ENCODE results near the gene CYP2U1.
"Not testable (repeated sequence)": the region's sequence is repeated elsewhere in the genome, so short reads cannot be mapped to it uniquely, and the experiment has no call there.

Gene CYP2U1

DNA sequence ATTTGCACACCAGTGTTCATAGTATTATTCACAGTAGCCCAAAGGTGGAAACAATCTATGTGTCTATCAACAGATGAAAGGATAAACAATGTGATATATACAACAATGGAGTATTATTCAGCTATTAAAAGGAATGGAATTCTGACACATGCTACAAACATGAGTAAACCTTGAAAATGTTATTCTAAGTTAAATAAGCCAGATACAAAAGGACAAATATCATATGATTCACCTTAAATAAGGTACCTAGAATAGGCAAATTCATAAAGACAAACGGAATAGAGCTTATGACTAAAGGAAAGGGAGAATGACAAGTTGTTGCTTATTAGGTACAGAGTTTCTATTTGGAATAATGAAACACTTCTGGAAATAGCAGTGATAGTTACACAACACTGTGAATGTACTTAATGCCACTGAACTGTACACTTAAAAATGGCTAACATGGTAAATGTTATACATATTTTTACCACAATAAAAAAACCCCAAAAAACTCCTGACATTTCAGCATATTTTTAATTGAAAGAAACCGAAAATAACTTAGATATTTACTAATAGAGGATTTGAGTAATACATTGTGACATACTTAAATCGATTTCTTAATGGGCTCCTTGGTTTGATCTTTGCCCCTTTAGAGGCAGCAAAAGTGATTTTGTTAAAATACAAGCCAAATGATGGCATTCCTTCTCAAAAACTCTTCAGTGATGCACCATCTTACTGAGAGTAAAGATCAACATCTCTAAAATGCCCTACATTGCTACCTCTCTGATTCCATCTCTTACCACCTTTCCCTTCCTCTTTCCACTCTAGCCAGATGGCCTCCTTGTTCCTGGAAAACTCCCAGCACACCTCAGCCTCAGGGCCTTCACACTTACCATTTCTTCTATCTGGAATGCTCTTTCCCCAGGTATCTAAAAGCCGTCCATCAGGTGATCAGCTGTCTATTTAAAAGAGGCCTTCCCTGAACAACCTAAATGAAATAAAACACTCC lies 8.6 kb upstream of the CYP2U1 start:
- no peak for DNase-seq

DNA sequence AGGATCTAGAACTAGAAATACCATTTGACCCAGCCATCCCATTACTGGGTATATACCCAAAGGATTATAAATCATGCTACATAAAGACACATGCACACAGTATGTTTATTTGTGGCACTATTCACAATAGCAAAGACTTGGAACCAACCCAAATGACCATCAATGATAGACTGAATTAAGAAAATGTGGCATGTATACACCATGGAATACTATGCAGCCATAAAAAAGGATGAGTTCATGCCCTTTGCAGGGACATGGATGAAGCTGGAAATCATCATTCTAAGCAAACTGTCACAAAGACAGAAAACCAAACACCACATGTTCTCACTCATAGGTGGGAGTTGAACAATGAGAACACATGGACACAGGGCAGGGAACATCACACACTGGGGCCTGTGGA lies 5.6 kb upstream of the CYP2U1 start:
- DNase-seq = not testable (repeated sequence)

DNA sequence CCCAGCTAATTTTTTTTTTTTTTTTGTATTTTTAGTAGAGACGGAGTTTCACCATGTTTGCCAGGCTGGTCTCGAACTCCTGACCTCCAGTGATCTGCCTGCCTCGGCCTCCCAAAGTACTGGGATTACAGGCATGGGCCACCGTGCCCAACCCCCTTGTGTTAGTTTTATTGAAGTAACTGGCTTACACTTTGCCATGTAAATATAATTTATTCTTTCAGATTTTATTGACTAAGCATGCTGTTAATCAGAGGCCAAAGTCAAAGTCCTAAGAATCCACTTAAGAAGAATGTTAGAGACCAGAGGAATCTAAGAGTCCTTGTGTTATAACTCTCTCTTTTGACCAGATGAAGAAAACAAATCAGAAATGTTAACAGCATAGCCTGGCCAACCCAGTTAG lies 4.5 kb upstream of the CYP2U1 start:
- not testable (repeated sequence) for DNase-seq

DNA sequence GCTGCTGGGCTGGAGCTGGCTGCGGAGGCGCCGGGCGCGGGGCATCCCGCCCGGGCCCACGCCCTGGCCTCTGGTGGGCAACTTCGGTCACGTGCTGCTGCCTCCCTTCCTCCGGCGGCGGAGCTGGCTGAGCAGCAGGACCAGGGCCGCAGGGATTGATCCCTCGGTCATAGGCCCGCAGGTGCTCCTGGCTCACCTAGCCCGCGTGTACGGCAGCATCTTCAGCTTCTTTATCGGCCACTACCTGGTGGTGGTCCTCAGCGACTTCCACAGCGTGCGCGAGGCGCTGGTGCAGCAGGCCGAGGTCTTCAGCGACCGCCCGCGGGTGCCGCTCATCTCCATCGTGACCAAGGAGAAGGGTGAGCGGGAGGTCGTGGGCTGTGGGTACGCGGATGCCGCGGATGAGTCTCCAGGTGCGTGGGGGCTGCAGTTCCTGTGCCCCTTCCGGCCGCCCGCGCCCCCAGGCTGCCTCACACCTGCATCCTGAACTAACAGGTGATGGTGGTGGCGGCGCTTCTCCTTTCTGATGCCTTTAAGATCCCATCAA lies 499 bp downstream of the CYP2U1 start:
- DNase-seq = no peak

DNA sequence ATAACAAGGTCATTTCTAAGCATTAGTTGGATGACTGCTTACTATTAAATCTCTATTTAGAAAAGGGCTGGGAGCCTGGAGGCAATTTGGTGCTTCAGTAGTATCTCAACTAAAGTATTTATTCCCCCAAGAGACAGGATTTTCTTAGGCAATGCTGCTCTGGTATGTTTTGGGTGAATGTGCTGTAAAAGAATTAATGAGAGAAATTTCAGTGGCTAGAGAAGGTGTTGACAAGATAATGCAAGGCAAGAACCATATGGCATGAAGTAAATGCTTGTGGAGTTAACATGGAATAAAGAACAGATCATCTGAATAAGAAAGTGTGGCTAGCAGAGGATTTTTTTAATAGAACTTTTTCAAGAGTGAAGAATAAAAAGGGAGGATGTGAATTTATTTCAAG lies 3.9 kb downstream of the CYP2U1 start:
- no peak for DNase-seq

DNA sequence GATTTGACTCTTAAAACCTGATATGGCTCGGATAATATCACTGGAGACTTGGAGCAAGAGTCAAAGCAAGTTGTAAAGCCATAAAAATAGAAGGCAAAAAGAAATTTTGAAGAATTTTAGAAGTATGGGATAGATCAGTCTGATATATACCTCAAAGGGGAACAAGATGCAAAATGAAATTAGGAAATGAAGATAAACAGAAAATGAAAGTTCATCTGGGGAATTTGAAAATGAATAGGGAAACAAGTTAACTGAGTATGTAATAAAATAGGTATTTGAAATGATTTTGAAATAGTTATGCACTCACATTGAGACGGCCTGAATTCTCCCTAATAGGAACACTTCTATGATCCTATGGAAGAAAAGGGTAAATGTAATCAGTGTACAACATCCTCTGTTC lies 5.7 kb downstream of the CYP2U1 start:
- no peak for DNase-seq

DNA sequence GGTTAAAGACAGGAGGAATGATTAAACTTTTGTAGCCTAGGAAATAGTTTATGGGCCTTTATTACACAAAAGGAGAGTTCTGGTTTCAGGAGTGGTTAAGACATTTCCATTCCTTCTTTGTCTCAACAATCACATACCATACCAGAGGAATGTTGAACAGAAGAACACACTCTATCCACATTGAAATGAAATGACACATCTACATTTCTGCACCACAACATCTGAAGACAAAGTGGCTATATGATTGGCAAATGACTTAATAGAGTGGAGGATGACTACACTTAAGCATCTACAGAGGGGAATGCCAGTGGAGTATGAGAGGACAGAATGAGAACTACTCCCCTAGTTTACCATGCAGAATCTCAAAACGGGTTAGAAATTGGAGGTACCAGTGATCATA lies 8.0 kb downstream of the CYP2U1 start:
- no peak for DNase-seq

DNA sequence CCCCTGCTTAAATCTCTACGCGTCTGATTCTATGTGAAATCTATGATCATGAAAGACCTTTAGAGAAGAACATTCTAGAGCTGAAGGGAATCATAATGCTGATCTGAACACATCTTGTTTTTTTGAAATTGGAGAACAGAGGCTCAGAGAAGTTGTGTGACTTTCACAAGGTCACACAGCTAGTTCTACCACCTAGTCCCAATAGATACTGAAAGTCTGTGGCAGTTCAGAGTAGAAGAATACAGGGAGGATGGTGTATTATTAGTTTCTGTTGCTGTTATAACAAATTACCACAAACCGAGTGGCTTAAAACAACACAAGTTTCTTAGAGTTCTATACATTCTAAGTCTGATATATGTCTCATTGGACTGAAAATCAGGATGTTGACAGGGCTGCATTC lies 14.5 kb downstream of the CYP2U1 start:
- DNase-seq = no peak

DNA sequence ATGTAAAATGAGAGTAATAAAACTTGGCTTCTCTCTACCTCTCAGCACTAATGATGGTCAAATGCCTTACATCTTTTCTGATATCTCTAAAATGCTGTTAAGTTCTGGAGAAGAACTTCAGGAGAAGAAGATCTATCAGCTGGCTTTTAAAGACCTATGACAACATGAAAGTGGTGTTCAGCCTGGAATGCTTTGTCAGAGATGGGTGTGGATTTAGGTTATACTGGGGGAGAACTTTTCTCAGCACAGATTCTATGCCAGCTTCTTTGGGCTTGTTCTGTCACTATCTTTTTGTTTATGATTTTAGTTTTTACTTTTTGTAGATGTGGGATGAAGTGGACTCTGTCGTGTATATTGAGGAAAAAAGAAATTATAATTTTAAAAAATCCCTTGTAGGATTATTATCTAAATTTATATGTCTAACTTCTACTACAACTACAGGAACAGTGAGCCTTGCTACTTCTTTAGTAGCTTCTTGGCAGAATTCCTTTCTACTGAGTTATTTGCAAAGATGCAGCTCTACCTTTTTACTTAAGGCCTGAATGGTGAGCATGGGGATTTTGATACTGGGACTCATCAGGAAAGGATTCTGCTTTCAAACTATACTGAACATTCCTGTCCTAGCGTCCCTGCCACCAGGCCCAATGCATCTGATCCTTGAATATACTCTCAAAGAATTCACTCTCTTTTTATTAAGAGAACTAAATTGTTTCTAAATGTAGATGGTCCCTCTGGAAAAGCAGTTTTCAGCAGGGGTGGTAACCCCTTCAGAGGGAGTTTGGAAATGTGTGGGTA lies 19.6 kb downstream of the CYP2U1 start:
- no peak for DNase-seq

DNA sequence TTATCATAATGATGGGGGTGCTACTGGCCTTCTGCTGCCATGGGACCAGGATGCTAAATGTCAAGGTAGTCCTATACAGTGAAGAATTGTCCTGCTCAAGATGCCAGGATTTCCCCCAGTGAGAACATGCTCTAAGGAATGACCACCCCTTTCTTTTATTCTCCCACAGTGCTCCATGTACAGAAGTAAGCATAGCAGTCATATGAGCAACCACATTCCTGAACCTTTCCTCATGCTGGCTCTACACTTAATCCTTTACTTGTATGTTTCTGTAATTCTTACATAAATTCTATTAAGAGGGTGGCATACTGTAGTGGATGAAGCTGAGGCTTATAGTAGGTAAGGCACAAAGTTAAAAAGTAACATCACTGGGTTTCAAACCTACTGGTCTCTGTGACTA lies 20.2 kb downstream of the CYP2U1 start:
- DNase-seq = no peak

DNA sequence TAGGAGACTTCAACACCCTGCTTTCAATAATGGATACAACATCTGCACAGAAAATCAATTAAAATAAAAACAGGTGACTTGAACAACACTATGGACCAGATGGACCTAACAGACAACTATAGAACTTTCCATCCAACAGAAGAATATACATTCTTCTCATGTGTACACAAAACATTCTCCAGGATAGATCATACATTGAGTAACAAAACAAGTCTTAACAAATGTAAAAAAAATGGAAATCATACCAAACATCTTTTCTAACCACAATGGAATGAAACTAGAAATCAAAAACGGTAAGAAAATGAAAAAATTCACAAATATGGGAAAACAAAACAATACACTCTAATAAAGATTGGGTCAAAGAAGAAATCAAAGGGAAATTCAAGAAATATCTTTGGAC lies 24.7 kb downstream of the CYP2U1 start:
- DNase-seq = no peak

DNA sequence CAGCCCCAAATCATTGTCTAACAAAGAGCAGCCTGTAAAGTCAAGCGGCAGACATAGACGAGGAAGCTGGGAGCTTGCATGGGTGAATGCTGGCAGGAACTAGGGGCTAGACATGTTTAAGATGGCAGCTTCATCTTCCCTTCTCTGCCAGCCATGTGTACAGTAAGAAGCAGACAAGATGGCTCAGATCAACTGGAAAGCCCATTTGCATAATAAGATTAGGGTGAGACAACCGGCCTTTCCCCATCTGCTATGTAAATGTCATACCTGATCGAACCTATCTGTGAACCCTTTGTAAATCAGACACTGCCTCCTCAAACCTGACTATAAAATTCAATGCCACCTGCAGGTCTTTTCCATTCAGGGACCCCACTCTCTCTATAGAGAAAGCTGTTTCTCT lies 35.6 kb downstream of the CYP2U1 start:
- DNase-seq = no peak

DNA sequence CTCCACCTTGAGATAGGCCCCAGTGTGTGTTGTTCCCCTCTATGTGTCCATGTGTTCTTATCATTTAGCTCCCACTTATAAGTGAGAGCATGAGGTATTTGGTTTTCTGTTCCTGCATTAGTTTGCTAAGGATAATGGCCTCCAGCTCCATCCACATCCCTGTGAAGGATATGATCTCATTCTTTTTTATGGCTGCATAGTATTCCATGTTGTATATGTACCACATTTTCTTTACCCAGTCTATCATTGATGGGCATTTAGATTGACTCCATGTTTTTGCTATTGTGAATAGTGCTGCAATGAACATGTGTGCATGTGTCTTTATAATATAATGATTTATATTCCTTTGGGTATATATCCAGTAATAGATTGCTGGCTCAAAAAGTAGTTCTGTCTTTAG lies 36.2 kb downstream of the CYP2U1 start:
- not testable (repeated sequence) for DNase-seq

DNA sequence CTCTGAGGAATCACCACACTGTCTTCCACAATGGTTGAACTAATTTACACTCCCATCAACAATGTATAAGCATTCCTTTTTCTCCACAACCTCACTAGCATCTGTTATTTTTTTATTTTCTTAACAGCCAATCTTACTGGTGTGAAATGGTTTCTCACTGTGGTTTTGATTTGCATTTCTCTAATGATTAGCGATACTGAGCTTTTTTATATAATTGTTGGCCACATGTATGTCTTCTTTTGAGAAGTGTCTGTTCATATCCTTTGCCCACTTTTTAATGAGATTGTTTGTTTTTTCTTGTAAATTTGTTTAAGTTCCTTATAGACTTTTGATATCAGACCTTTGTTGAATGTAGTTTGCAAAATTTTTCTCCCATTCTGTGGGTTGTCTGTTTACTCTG lies 36.6 kb downstream of the CYP2U1 start:
- DNase-seq = not testable (repeated sequence)

DNA sequence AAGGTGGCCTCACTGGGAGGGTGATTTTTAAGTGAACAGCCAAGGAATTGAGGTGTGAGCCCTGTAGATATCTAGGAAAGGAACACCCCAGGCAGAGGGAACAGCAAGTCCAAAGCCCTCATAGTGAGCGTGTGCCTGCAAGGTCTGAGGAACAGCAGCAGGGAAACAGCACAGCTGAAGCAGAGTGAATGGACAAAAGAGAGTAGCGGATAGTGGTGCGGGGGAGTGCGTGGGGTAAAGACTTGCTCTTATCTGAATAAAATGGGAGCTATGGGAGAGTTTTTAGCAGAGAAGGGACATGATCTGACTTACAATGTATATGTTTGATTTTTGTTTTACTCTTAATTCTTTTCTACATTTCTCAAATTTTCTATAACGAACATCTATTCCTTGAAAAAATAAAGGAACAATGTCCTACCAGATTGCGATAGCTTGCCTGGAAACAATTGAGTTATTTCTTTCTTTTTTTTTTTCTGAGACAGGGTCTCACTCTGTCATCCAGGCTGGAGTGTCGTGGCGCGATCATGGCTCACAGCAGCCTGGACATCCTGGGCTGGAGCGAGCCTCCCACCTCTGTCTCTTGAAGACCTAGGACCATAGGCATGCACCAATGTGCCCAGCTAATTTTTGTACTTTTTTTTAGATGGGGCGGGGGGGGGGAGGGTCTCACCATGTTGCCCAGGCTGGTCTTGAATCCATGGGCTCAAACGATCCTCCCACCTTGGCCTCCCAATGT lies 38.9 kb downstream of the CYP2U1 start:
- DNase-seq = no peak

DNA sequence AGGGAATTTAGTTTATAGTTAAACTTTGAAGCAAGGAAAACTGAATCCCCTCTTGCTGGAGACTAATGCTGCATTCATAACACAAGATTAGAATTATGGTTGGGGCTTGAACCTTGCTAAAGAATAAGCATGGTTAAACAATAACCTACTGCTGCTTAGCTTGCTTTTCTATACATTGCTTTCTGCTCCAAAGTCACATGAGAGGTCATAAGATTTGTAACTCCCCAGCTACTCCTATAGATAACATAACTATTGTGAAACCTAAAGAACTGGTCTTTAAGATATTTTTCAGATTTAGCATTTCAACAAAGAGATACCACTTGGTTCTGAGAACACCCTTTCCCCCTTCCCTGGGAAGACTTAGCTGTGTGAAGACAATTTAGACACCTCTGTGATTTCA lies 41.3 kb downstream of the CYP2U1 start:
- DNase-seq = no peak

DNA sequence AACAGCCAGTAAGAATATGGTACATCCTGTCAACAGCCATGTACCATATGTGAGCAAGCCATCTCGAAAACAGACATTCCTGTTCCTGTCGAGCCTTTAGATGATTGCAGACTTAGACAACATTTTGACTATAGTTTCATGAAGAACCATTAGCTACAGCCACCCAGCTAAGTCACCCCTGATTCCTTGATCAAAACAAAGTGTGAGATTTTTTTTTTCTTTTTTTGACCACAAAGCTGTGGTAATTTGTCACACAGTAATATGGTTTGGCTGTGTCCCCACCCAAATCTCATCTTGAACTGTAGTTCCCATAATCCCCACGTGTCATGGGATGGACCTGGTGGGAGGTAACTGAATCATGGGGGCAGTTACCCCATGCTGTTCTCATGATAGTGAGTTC lies 43.2 kb downstream of the CYP2U1 start:
- no peak for DNase-seq

DNA sequence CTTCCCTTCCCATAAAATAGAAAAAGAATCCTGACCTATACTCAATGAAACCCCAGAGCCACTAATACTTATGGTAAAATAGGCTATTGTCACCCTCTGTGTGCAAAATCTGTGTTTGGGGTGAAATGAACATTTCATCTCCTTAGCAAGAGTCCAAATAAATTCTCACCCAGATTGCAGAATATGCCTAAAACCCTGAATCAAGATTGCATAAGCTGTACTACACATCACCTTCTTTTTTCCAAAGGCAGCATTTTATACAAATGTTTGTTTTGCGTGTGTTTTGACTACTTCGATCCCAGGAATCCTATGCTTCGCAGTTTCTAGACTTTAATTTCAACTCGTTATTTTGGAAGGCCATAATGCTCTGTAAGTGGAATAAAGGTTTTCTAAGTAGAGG lies 46.1 kb downstream of the CYP2U1 start:
- no peak for DNase-seq

DNA sequence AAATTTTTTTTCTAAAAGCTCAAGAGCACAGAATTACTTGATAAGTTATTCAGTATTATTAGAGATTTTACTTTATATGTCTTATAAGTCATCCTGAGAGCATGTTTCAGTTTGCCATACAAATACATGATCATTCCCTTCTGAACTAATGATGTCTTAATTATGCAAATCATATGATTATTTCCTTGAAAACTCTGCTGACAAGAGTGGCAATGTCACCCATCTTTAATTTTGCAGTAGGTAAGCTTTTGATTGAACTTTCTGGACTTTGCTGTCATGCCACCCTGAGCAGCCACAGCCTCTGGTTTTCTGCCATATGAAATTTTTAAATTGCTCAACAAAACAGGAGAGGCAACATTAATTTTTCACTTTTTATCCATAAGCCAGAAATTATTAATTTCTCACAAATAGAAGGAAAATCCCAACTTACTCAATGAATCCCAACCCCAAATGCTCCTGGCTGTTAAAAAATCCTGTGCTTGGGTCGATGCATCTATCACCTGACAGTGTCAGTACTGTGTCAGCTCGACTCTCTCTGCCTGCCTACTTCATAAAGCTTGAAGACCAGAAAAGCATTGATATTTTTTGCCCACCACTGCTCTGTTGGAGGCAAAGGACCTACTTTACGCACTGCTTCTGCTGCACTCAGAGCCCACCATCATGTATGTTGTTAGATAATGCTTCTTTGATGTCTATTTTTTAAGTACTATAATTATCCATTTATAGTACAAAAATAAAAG lies 46.8 kb downstream of the CYP2U1 start:
- no peak for DNase-seq

DNA sequence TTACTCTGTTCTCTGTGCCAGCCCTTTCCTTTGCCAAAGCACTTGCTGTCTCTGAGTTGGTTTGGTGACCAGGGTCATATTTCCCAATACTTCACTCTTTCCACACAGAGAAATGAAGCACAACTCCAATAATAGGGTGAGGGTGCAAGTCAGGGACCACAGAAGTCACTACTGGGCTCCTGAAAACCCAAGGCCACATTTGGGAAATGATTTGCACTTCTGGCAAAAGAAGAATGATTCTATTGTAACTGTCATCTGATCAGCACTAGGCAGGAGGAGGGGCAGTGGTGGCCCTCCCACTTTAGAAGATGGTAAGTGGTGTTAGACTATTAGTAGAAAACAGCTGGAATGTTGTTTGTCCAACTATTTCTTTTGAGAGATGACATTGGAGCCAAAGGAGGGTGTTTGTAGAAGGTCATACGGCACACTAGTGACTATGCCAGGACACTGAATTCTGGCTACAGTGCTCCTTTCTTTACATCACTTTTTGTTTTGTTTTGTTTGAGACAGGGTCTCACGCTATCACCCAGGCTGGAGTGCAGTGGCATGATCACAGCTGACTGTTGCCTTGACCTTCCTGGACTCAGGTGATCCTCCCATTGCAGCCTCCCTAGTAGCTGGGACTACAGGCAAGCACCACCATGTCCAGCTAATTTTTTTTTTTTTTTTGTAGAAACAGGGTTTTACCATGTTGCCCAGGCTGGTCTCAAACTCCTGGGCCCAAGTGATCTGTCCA lies 47.5 kb downstream of the CYP2U1 start:
- DNase-seq = no peak

DNA sequence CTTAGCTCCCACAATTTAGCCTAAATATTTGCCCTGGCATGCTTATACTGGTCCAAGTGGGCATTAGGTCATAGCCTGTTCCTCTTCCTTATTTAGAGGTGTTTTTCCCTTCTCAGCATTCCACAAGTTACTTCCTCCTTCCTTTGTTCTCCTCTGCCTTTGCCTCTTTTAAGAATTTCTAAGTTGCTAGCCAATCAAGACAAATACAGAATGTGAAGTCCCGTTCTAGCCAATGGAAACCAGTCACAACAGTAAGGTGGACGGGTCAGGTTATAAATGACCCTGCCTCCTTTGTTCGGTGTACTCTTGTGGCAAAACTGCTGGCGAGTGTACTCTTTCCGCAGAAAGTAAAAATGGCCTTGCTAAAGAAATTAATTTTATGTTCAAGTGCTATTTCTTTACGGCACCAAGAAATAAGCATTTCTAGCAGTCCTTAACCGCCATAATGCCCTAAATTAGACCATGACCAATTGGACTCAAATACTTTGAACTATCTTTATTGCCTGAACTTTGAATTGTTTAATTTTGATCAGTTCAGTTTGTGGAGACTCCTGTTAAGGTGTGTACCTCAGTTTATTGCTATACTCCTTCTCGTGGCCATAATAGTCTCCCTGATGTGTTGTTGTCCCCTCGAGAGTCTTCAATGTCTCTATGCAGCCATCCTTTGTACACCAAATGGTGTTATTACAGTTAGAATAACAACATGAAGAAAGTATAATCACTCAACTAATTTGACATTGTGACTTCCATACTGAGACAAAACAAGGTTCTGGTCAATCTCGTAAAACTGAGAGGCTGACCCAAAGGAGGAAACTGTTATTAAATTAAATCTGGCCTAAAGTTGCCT lies 56.8 kb downstream of the CYP2U1 start:
- no peak for DNase-seq
